Chondrocyte (in vitro differentiated cells): ENCODE results near the gene BPIFA1. TPM values are rescaled to one million over a fixed set of nuclear protein-coding genes. Genes with fewer than 3 reads are reported as not detected.

Experiments
- DNase-seq: peaks from one replicate; pipeline ENCODE4 v3.0.0; 2021; ENCODE audit warnings: mixed read lengths, low spot score
- H3K27ac Mint-ChIP-seq: one replicate; pipeline ENCODE4 v1.8.0; 2021; ENCODE audit warnings: mild to moderate bottlenecking, moderate library complexity, mixed read lengths; ENCODE audit not compliant: unreplicated experiment
- H3K27me3 Mint-ChIP-seq: 2 replicates; pipeline ENCODE4 v1.8.0; 2021; ENCODE audit warnings: low read depth, mixed read lengths
- H3K36me3 Mint-ChIP-seq: 2 replicates; pipeline ENCODE4 v1.8.0; 2021; ENCODE audit warnings: low read depth, mixed read lengths
- H3K4me1 Mint-ChIP-seq: 2 replicates; pipeline ENCODE4 v1.8.0; 2021; ENCODE audit warnings: low read depth, mild to moderate bottlenecking, mixed read lengths
- H3K4me3 Mint-ChIP-seq: one replicate; pipeline ENCODE4 v1.8.0; 2021; ENCODE audit warnings: mild to moderate bottlenecking, moderate library complexity, mixed read lengths; ENCODE audit not compliant: unreplicated experiment
- H3K9me3 Mint-ChIP-seq: 2 replicates; pipeline ENCODE4 v1.8.0; 2021; ENCODE audit warnings: low read depth, mixed read lengths
- CTCF ChIP-seq: fragments of 200-600 bp; sonication (generic); IDR thresholded peaks from 2 replicates; pipeline ENCODE4 v1.5.0; 2021; ENCODE audit warnings: antibody characterized with exemption, mild to moderate bottlenecking, moderate library complexity
- total RNA-seq: library from RNA; stranded (reverse); gene quantifications from 3 replicates; pipeline ENCODE4 v1.2.1, GENCODE V29; 2021

The BPIFA1 gene
- total RNA-seq, 1 donor from 2014 or later, result not detected

- no peak overlapping the region for H3K27ac Mint-ChIP-seq
- H3K4me3 Mint-ChIP-seq, result no peak overlapping the region
- no peak for DNase-seq
- H3K9me3 Mint-ChIP-seq, result no peaks in the 10 kb centered on the region
- no peaks in the 10 kb centered on the region for H3K36me3 Mint-ChIP-seq
- H3K27me3 Mint-ChIP-seq, result peaks cover 29% of the 10 kb centered on the region
- no peak for TF ChIP-seq CTCF
- no peaks in the 10 kb centered on the region for H3K4me1 Mint-ChIP-seq
Measured at GRCh38 chr20:33192912-33193501, 42.8 kb upstream of the BPIFA1 start.

DNA sequence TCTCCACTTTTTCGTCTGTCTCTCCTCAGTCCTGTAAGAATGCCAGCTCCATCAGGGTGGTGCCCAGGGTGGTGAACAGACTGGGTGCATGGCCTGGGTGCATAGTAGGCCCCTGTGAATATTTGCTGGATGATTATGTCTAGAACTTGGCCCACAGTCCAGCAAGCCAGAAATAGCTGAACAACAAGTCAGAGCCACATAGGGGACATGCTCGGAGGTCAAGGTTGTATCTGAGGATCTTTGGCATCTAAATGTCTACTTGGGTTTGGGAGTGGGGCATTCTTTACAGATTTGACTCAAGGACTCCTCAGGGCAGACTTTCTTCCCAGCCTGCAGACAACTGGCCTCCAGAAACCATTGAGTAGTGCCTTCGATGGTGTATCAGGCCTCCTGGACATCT is 36.8 kb upstream of the BPIFA1 start:
- no peak for DNase-seq
- H3K27me3 Mint-ChIP-seq, result peaks cover 36% of the 10 kb centered on the region
- no peaks in the 10 kb centered on the region for H3K9me3 Mint-ChIP-seq
- no peaks in the 10 kb centered on the region for H3K4me1 Mint-ChIP-seq
- H3K27ac Mint-ChIP-seq, result no peak overlapping the region
- no peak overlapping the region for H3K4me3 Mint-ChIP-seq
- no peak for TF ChIP-seq CTCF
- H3K36me3 Mint-ChIP-seq, result no peaks in the 10 kb centered on the region

DNA sequence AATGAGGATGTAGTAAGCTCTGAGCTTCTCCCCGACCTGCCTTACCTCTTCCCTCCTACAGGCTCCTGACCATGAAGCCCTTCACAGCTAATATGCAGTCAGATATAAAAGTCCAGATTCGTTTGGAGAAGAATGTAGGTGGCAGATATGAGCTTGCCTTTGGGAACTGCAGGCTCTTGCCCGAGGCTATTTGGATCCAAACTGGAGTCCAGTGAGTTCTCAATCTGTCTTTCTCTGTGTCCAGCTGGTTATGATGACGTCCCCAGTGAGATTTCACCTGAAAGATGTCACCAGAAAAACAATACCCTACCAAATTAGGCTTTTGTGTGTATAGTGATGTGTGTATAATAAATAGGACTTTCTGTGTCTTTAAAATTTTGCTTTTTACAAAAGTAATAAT is 33.3 kb upstream of the BPIFA1 start:
- Mint-ChIP-seq H3K9me3 (no peaks in the 10 kb centered on the region), H3K4me3 (no peak overlapping the region), H3K27me3 (peaks cover 44% of the 10 kb centered on the region), H3K27ac (no peak overlapping the region), H3K4me1 (no peaks in the 10 kb centered on the region), H3K36me3 (no peaks in the 10 kb centered on the region)
- DNase-seq, result no peak
- TF ChIP-seq CTCF, result no peak

DNA sequence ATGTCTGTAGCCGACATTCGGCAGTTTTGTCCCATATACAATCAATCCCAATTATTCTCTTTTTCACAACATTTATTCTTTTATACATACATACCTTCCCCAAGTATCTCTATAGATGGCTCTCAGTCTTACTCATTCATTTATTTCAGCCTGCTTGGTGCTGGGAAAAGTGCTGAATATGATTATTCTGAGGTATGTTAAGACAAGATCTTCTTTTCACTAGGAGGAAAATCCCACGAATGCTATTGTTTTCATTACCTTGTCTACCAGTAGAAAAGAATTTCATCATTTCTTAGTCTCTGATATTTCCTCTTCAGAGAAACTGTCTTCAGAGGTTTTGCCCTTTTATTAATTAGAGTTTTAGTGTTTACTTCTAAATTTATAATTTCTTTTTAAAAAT is 32.4 kb upstream of the BPIFA1 start:
- H3K4me3 Mint-ChIP-seq, result no peak overlapping the region
- H3K4me1 Mint-ChIP-seq, result no peaks in the 10 kb centered on the region
- no peak overlapping the region for H3K27ac Mint-ChIP-seq
- H3K27me3 Mint-ChIP-seq, result peaks cover 48% of the 10 kb centered on the region
- no peaks in the 10 kb centered on the region for H3K9me3 Mint-ChIP-seq
- no peaks in the 10 kb centered on the region for H3K36me3 Mint-ChIP-seq
- no peak for TF ChIP-seq CTCF
- DNase-seq, result no peak

GRCh38 chr20:33209789-33210188 is 26.0 kb upstream of the BPIFA1 start:
- Mint-ChIP-seq H3K4me3 (no peak overlapping the region), H3K27me3 (peaks cover 49% of the 10 kb centered on the region), H3K36me3 (no peaks in the 10 kb centered on the region), H3K4me1 (peaks cover 2% of the 10 kb centered on the region), H3K9me3 (no peaks in the 10 kb centered on the region), H3K27ac (no peak overlapping the region)
- DNase-seq, result no peak
- no peak for TF ChIP-seq CTCF
